HG03521 (cell line): ENCODE data around the gene EFS.

Experiments
- ATAC-seq: cut with Tn5 transposase; IDR thresholded peaks from one replicate; pipeline ENCODE4 v1.9.1; 2021; ENCODE audit warnings: mild to moderate bottlenecking, moderate library complexity; ENCODE audit not compliant: unreplicated experiment

Gene EFS, protein sequence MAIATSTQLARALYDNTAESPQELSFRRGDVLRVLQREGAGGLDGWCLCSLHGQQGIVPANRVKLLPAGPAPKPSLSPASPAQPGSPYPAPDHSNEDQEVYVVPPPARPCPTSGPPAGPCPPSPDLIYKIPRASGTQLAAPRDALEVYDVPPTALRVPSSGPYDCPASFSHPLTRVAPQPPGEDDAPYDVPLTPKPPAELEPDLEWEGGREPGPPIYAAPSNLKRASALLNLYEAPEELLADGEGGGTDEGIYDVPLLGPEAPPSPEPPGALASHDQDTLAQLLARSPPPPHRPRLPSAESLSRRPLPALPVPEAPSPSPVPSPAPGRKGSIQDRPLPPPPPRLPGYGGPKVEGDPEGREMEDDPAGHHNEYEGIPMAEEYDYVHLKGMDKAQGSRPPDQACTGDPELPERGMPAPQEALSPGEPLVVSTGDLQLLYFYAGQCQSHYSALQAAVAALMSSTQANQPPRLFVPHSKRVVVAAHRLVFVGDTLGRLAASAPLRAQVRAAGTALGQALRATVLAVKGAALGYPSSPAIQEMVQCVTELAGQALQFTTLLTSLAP

DNA sequence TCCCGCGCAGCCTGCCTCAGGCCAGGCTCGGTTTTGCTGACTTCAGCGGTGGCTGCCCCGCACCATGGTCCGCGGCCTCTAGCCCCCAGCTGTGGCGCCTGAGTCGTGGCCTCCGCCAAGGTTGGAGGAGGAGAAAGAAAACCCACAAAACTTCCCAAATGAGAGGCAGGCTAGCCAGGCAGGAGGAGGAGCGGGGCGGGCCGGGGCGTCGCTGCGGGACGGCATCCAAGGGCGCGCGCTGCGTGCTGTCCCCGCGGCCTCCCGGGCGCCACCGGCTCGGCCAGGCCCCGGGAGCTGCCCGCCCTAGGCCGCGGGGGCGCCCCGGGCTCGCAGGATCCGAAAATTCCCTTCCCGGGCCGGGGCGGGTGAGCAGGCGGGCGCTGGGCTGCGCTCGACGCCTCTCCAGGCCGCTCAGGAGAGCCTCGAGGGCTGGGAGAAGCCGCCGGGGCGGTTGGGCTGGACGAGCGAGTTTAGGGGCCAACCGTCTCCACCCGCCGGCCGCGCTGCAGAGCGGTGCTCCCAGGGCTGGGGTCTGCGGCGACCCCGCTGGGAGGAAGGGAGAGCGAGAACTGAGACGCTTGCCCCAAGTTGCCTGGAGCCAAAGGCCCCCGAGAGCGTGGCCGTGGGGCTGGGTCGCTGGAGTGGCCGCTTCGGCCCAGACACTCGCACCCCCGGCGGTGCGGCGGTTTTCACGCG is at the start of gene EFS:
Gene EFS, minus strand, starts transcription at position 137 of the 696 bp plus-strand sequence. CDS start 147 bp downstream, outside the sequence.
- no peak for ATAC-seq

DNA sequence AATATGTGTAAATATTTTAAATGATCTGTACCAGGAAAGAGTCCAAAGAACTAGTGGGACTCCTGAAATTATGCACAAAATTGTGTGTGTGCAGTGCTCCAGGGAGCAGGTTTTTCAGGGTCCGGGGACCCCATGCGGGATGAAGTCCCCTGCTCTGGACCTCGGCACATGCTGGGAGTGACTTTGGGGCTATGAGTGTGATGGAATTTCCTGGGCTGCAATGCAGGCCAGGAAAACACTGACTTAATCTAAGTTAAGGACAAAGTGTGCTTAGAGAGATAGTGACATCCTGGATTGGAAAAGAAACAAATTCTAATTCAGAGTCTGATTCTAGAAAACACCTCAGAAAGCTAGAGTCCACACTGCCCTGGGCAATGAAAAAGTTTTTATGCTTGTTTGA is 49.3 kb upstream of the EFS start:
- no peak for ATAC-seq

DNA sequence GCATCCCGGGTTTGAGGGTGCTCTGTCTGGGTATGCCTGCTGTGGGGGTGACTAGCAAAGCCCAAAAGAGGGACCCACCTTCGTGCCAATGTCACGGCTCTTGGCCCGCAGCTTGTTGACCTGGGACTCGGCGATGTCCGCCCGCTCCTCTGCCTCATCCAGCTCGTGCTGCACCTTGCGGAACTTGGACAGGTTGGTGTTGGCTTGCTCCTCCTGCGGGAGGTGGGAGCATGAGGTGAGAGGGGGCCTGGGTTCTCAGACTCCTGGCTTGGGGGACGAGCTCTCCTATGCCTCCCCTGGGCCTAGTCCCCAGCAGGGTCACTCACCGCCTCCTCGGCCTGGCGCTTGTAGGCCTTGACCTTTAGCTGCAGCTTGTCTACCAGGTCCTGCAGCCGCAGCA is 48.7 kb upstream of the EFS start:
- ATAC-seq = no peak

DNA sequence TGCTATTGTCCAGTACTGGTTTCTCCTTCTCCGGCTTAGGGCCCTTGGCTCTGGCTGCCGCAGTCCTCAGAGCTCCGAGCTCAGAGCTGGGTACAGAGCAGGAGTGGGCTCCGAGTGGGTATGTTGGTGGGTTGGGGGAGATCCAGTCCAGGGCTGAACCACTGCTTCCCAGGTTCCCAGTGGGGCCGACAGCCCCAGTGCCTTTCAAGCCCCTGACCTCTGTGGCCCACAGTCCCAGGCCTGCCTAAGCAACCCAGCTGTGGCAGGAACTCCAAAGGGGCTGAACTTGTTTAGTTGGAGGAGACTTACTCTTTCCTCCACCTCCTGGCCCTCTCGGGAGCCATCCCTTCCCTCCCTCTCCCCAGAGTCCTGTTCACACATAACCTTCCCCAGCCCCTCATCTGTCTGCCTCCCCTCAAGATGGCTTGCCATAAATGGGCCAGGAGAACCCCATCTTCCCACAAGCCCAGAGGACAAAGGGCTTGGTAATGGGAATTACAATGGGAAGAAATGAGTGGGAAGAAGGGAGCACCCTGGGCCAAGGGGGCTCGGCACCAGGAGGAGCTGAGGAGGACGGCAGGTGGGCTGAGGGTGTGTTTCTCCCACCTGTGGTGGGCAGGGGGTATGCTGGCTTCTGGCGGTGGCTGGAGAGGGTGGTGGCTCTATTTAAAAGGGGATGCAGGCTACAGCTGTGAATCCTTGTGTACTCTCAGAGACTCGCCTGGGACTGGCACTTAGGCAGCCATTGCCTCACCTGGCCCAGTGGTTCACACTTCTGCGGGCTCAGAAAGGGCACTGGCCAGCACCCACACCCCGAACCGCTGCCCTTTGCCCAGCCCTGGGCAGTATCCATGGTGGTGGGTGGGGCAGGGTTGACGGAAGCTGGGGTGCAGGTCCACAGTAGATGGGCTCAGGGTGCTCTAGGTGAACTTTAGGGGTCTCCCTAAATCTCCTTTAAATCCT is 46.9 kb upstream of the EFS start:
- no peak for ATAC-seq

DNA sequence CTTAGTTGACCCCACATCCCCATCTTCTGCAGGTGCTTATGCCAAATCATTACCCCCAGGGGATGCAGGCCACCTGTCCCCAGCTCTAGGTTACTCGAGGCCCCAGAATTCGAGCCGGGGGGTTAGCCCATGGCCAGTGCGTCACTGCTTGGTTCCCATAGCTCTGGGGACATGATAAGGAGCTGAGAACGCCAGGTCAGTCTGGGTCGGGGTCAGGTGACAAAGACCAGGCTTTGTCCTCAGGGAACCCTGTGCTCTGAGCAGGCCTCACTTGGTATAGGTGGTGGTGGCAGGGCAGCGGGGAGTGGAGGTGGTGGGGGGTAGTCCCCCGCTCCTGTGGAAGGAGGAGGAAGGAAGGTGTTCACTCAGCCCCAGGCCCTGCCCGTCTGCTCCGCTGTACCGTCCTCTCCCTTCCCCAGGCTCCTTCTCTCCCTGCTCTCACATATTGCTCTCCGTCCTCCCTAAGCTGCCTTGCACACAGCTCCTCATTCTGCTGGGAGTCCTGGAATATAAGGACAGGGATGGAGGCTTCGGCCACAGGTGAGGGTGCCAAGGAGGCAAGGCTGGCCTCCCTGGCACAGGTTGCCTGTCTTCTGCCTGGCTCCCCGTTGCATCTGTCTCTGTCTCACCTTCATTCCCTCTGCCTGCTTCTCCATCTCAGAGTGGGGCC is 45.1 kb upstream of the EFS start:
- no peak for ATAC-seq

DNA sequence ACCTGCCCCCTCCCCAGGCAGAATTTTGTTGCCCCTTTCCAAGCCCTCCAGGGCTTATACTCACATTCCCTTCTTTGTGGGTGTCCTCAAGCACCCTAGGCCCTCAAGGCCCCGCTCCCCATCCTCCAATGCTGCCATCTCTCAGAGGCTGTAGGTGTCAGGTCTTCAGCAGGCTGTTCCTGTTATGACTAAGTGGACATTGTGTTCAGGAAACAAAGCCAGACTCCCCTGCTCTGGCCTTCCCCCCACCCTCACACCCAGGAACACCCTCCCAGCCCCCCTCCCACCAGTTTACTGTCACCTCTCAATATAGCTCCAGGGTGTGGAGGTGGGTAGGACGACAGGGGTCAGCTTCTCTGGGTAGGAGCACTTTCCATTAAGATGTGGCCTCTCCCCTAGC is 44.5 kb upstream of the EFS start:
- no peak for ATAC-seq

DNA sequence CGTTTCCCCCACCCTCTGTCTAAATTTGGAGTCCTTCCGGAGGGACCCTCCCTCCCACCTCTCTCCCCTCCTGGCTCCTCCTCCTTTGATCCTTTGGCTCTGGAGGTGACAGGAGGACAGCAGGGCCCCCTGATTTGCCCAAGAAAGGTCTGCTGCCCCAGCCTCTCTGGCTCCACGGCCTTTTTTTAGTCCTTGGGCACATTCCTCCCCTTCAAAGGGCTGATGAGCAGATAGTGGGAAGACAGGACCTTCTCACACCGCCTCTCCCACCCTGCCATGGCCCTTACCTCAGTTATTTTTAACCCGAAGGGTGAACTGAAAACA is 43.3 kb upstream of the EFS start:
- no peak for ATAC-seq

DNA sequence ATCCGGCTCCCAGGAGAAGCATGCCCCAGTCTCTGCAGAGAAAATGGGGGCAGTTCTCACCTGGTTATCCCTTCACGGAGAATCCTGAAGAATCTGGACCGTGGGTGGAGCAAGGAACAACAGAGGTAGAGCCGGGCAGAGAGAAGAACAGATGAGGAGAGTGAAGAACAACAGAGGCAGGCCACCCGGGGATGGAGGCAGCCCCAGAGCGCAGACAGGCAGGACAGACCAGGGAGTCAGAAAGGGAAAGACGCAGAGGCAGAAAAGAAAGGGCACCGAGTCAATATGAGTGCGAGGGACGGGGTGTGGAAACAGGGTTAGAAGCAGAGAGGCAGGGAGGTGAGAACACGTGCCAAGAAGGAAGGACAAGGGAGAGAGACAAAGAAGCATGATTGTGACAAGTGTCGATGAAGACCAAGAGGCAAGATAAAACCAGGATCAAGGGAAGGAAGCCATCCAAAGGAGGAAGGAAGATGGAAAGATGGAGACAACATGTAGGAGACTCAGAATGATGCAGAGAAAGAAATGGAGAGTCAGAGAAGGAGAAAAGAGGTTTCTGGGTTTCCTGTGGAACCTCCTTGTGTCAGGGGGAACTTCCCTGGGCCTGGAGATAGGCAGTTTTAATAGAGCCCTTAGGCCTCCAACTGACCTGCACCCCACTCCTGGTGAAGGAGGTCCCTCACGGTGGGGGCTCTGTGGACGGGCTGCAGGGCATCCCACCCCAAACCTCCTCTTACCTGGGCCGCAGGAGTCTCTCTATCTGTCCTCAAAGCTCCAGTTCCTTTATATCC is 42.7 kb upstream of the EFS start, which contains the start of gene MYH6:
Gene MYH6, minus strand, starts transcription at position 758 of the 791 bp plus-strand sequence. CDS start 1,050 bp downstream, outside the sequence.
- ATAC-seq = no peak

DNA sequence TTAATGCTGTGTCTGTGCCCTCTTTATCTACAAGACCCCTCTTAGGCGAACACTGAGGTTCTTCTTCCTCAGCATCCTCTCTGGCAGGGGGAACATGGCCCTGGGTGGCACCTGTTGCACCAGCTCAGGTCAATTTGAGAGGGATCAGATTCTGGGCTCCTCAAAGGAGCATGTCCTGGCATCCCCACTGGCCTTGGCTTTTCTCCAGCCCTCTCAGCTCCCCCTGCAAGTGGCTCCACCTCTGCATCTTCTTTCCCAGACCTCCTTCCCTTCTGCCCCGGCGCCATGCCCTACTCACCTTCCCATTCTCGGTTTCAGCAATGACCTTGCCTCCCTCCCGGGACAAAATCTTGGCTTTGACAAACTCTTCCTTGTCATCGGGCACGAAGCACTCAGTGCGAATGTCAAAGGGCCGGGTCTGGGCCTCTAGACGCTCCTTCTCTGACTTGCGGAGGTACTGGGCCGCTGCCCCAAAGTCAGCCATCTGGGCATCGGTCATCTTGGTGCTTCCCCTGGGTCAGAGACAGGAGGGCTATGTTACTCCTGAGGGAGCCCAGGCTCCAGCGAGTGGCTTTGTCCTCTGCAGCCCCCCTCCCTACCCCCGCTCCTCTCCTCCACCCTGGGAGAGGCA is 41.9 kb upstream of the EFS start:
- no peak for ATAC-seq

DNA sequence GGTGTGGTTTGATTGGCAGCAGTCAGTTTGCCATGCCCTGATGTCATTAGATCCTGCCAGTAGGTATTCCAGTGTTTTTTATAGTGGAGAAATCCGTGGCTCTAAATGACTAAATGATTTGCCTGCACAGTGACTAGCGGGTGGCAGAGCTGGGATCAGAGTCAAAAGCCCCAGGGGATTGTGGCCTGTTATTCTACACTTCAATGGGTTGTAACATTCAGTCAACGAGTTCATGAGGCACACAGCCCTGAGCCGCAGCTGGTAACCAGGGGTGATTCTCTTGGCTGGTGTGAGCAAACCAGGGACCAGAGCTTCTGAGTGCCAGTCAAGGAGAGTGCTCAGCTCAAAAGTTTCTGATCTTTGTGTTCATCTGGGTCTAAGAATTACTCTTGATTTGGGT is 41.3 kb upstream of the EFS start:
- ATAC-seq = no peak

DNA sequence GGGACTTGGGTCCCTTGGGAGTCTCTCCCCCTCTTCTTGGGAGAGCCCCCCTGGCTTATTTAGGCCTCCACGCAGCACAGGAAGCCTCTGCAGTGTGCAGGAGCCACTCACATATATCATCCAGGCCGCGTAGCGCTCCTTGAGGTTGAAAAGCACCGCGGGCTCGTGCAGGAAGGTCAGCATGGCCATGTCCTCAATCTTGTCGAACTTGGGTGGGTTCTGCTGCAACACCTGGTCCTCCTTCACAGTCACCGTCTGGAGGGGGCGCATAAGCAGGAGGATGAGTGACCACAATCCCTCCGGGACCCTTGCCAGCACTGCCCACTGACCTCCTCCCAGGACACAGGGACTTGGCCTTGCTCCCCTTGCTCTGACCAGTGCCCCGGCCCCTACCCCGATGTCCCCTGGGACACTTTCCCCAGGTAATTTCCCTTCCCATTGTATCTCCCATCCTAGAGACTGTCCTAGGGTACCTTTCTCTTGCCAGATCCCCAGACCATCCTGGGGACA is 40.6 kb upstream of the EFS start:
- ATAC-seq = no peak

DNA sequence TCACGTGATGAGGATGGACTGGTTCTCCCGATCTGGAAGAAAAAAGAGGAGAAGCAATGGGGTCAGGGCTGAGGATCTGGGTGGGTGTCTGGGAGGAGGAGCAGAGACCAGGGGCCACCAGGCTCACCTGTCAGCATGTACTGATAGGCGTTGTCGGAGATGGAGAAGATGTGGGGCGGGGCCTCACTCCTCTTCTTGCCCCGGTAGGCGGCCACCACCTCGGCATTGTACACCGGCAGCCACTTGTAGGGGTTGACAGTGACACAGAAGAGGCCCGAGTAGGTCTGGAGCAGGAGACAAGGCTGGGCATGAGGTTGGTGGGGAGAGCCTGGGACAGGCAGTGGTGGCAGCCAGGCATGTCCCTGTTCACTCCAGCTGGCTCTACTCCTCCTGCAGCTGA is 40.1 kb upstream of the EFS start:
- no peak for ATAC-seq

DNA sequence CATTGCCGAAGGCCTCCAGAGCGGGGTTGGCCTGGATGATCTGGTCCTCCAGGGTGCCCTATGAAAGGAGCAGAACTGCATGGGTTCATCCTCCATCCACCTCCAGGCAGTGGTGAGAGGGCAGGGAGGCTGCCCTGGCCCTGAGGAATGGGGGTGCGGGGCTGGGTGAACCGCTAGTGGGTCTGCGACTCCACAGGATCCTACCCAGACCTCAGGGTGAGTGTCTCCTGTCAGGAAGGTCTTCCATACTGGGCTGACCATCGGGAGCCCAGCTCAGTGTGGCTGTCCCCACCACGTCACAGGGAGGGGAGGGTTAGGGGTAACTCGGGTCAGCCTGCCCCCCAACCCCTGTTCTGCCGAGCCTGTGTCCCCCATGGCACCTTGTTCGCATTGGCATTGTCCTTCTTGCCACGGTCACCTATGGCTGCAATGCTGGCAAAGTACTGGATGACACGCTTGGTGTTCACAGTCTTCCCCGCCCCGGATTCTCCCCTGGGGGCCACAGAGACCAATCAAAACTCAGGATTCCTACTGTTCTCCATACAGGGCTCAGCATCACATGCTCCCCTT is 39.4 kb upstream of the EFS start:
- ATAC-seq = no peak

DNA sequence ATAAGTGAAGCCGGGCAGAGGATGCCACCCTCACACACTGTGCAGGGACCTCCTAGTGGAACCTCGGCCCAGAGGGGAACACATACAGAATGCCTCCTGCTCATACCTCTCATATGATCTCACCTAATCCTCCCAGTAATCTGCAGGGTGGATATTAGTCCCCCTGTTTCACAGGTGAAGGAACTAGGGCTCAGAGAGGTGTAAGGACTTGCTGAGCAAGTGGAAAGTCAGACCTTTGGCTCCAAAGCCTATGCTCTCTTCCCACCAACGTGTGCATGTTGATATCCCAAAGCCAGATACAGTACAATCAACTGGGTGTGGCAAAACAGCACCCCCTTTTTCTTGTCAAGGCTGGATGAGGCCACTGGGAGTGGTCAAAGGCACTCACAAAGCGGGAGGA is 38.9 kb upstream of the EFS start:
- no peak for ATAC-seq

DNA sequence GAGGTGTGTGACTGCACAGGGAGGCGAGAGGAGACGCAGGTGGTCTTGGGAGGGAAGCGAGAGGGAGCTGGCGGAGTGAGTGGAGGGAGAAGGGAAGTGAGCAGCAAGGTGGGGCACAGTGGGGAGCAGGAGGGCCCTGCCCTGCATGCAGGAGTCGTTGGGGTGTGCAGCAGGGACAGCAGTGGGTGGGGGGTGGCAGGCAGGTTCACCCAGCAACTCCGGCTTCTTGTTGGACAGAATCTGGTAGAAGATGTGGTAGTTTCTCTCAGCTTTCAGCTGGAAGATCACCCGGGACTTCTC is 38.1 kb upstream of the EFS start:
- ATAC-seq = no peak

DNA sequence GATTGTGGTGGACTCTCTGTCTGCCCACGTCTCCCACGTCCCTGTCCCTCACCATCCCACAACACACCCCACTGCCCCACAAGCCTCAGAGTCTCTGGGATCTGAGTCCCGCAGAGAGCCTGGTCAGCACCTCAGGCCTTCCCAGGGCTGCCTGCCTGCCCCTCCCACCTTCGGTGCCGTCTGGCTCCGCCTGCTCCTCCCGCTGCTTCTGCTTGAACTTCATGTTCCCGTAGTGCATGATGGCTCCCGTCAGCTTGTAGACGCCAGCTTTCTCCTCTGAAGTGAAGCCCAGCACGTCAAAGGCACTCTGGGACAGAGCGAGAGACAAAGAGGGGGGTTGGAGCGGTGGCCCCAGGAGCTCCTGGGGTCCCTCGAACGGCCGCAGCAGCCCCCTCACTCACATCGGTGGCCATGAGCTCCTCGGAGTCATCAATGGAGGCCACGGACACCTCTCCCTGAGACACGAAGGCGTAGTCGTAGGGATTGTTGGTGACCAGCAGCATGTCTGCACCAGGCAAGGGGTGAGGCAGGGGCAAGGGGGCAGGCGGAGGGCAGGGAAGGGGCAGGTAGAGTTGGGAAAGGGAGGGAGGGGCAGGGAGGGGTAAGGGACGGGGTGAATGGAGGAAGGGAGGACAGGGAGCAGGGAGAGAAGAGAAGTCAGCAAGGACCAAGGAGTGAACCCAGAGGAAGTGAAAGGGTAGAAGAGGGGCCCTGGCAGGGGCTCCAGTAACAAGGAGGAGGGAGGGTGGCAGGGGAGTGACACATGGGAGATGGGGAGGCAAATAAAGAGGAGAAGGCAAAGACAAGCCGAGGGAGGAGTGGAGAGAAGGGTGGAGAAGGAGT is 37.5 kb upstream of the EFS start:
- no peak for ATAC-seq

DNA sequence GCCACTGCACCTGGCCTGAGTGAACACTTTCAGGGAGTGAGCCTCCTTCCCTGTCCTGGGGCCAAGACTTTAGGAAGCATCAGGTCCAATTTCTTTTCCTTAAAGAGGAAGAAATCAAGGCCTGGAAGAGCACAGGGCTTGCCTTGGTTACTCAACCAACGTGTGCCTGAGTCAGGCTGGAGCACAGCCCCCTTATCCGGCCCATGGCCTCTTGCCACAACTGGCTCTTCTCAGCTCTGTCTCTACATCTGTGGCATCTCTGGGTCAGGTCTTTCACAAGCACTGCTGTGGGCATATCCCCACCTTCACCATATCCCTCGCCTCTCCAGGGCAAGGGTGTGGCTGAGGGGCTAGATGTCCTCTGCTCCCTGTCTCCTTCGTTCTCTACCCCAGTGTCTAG is 36.3 kb upstream of the EFS start:
- no peak for ATAC-seq
